H1 (cell line): ENCODE data around the gene BBS1.

Experiments
- EP300 ChIP-seq, 2 experiments: IDR thresholded peaks; 1 replicate in 1 of 2; 2 replicates in 1 of 2; pipeline ENCODE4 v1.6.1; 2011 to 2012; ENCODE audit warnings: low read depth in 2 of 2, low read length in 2 of 2, mild to moderate bottlenecking in 2 of 2, borderline replicate concordance in 1 of 2, inconsistent platforms in 1 of 2, moderate library complexity in 1 of 2
- EZH2 ChIP-seq: fragments of 200-600 bp; sonication (generic); IDR thresholded peaks from 2 replicates; pipeline ENCODE4 v1.7.1; 2012; ENCODE audit warnings: low read depth, mild to moderate bottlenecking, moderate library complexity, low read length, inconsistent platforms; ENCODE audit not compliant: severe bottlenecking
- GTF2F1 ChIP-seq: IDR thresholded peaks from 2 replicates; pipeline ENCODE4 v1.6.1; 2012; ENCODE audit warnings: low read depth, low read length, improper control_type of control experiment, borderline replicate concordance
- JUN ChIP-seq: IDR thresholded peaks from 2 replicates; pipeline ENCODE4 v1.6.1; 2011; ENCODE audit warnings: low read depth, mild to moderate bottlenecking, improper control_type of control experiment, low read length
- POLR2AphosphoS5 ChIP-seq: IDR thresholded peaks from 2 replicates; pipeline ENCODE4 v1.6.1; 2011; ENCODE audit warnings: low read depth, low read length
- SIN3A ChIP-seq, 2 experiments: IDR thresholded peaks in 1 of 2; conservative IDR thresholded peaks in 1 of 2; 2 replicates each; pipeline ENCODE4 v1.6.1; 2011 to 2012; ENCODE audit warnings: low read length in 2 of 2, improper control_type of control experiment in 1 of 2, low read depth in 1 of 2, mild to moderate bottlenecking in 1 of 2
- SUZ12 ChIP-seq: fragments of 200-600 bp; sonication (generic); IDR thresholded peaks from 2 replicates; pipeline ENCODE4 v1.6.1; 2012; ENCODE audit warnings: mild to moderate bottlenecking, inconsistent platforms, low read length, moderate library complexity, mixed read lengths
- TCF12 ChIP-seq: IDR thresholded peaks from 2 replicates; pipeline ENCODE4 v1.6.1; 2011; ENCODE audit warnings: low read depth, mild to moderate bottlenecking, low read length
- YY1 ChIP-seq: IDR thresholded peaks from 2 replicates; pipeline ENCODE4 v1.6.1; 2011; ENCODE audit warnings: low read depth, mild to moderate bottlenecking, low read length
- TF ChIP-seq, protein P1 (sequence below): IDR thresholded peaks from 2 replicates; pipeline ENCODE4 v1.6.1; 2011; ENCODE audit warnings: low read length, improper control_type of control experiment
- TF ChIP-seq, protein P2 (sequence below): IDR thresholded peaks from 2 replicates; pipeline ENCODE4 v1.6.1; 2012; ENCODE audit warnings: low read length, inconsistent platforms
- TF ChIP-seq, protein P3 (sequence below), 3 experiments: IDR thresholded peaks; 1 replicate in 2 of 3; 2 replicates in 1 of 3; pipeline versions ENCODE4 v1.5.1 to v1.6.1; 2011; ENCODE audit warnings: low read length in 3 of 3, mild to moderate bottlenecking in 3 of 3, inconsistent platforms in 2 of 3, low read depth in 1 of 3, moderate library complexity in 1 of 3; ENCODE audit not compliant: insufficient read depth in 1 of 3; ENCODE audit errors: control extremely low read depth in 1 of 3
- TF ChIP-seq, protein P4 (sequence below): IDR thresholded peaks from 2 replicates; pipeline ENCODE4 v1.6.1; 2012; ENCODE audit warnings: inconsistent platforms

DNA sequence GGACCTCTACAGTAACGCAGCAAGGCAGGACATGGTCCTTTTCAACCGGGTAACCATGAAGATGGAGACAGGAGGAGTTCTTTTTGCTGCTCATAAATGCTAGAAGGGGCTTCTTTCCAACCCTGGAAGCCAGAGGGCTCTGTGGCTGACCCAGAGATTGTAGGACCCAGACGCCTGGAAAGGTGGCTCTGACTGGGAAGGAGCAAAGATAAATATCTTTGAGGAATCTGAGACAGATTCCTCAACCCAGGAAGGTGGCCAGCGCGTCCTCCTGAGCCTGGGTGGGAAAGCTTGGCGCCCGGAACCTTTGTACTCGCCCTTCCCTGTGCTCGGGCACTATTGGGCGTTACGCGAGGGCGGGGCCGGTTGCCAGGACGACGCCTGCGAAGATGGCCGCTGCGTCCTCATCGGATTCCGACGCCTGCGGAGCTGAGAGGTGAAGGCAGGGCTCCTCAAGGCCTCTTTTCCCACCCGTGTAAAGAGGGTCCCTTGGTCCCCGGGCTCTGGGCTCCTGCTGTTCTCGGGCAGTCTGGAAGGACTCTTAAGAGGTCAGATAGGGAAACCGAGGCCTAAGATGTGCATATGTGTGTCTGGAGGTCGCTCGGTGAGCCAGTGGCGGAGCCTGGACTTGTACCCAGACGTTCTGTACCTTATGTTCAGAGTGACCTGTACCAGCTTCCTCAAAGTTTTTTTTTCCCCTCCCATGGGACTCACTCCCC lies at the start of gene BBS1:
- TF ChIP-seq YY1 (peak; percentile 98), JUN (0 out of 2 replicates have a peak, but pooled peaks have one; percentile 9), EZH2 (no peak), SUZ12 (no peak), GTF2F1 (peak; percentile 81), POLR2AphosphoS5 (peak; percentile 87), EP300 (IDR thresholded peaks at IDR 0.05; ENCODE audit: borderline replicate concordance in 1 of 2, low read depth in 2 of 2, low read length in 2 of 2) (no peak), SIN3A (conservative IDR thresholded peaks at IDR 0.05 in 1 of 2, IDR thresholded peaks at IDR 0.05 in 1 of 2; ENCODE audit: low read depth in 1 of 2, low read length in 2 of 2) (peak; percentile 67 to 98; a peak in 2 of 4 replicates), TCF12 (no peak)
- TF ChIP-seq, protein P1, sequence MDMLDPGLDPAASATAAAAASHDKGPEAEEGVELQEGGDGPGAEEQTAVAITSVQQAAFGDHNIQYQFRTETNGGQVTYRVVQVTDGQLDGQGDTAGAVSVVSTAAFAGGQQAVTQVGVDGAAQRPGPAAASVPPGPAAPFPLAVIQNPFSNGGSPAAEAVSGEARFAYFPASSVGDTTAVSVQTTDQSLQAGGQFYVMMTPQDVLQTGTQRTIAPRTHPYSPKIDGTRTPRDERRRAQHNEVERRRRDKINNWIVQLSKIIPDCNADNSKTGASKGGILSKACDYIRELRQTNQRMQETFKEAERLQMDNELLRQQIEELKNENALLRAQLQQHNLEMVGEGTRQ = no peak
- TF ChIP-seq, protein P2, sequence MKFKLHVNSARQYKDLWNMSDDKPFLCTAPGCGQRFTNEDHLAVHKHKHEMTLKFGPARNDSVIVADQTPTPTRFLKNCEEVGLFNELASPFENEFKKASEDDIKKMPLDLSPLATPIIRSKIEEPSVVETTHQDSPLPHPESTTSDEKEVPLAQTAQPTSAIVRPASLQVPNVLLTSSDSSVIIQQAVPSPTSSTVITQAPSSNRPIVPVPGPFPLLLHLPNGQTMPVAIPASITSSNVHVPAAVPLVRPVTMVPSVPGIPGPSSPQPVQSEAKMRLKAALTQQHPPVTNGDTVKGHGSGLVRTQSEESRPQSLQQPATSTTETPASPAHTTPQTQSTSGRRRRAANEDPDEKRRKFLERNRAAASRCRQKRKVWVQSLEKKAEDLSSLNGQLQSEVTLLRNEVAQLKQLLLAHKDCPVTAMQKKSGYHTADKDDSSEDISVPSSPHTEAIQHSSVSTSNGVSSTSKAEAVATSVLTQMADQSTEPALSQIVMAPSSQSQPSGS = no peak; the same call in 1 of the 2 replicates
- TF ChIP-seq, protein P3, sequence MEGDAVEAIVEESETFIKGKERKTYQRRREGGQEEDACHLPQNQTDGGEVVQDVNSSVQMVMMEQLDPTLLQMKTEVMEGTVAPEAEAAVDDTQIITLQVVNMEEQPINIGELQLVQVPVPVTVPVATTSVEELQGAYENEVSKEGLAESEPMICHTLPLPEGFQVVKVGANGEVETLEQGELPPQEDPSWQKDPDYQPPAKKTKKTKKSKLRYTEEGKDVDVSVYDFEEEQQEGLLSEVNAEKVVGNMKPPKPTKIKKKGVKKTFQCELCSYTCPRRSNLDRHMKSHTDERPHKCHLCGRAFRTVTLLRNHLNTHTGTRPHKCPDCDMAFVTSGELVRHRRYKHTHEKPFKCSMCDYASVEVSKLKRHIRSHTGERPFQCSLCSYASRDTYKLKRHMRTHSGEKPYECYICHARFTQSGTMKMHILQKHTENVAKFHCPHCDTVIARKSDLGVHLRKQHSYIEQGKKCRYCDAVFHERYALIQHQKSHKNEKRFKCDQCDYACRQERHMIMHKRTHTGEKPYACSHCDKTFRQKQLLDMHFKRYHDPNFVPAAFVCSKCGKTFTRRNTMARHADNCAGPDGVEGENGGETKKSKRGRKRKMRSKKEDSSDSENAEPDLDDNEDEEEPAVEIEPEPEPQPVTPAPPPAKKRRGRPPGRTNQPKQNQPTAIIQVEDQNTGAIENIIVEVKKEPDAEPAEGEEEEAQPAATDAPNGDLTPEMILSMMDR (IDR thresholded peaks at IDR 0.05; ENCODE audit: control extremely low read depth in 1 of 3, insufficient read depth in 1 of 3, low read depth in 1 of 3, low read length in 3 of 3) = no peak
- TF ChIP-seq, protein P4, sequence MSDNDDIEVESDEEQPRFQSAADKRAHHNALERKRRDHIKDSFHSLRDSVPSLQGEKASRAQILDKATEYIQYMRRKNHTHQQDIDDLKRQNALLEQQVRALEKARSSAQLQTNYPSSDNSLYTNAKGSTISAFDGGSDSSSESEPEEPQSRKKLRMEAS = 0 out of 2 replicates have a peak, but pooled peaks have one; percentile 34
